Measurements from ENCODE around the gene NAPG.
"Not testable (repeated sequence)": the region's sequence is repeated elsewhere in the genome, so short reads cannot be mapped to it uniquely, and the experiment has no call there.

The NAPG gene

GRCh38 chr18:10525697-10526560, at the start of gene NAPG:
Gene NAPG (plus strand): TSS chr18:10526027. CDS start chr18:10526103, 76 bp downstream.
- peak; percentile 82 to 85 for DNase-seq

GRCh38 chr18:10476338-10476791, 49.5 kb upstream of the NAPG start:
- DNase-seq, result no peak

- DNase-seq, result no peak
Observed at GRCh38 chr18:10477121-10477862, 48.5 kb upstream of the NAPG start.

- no peak for DNase-seq
Observed at GRCh38 chr18:10477863-10478260, 48.0 kb upstream of the NAPG start.

GRCh38 chr18:10481831-10482230, 44.0 kb upstream of the NAPG start:
- DNase-seq, result no peak

- DNase-seq, result no peak
Observed at GRCh38 chr18:10482363-10482984, 43.4 kb upstream of the NAPG start.

- DNase-seq, result no peak
Observed at GRCh38 chr18:10482985-10483949, 42.6 kb upstream of the NAPG start.

GRCh38 chr18:10485475-10485874, 40.4 kb upstream of the NAPG start:
- no peak for DNase-seq

GRCh38 chr18:10486362-10486761, 39.5 kb upstream of the NAPG start:
- DNase-seq, result no peak

GRCh38 chr18:10487154-10487553, 38.7 kb upstream of the NAPG start:
- DNase-seq, result no peak

- DNase-seq, result no peak
Observed at GRCh38 chr18:10488017-10488416, 37.8 kb upstream of the NAPG start.

GRCh38 chr18:10490401-10491165, 35.2 kb upstream of the NAPG start:
- peak; percentile 21 to 32 for DNase-seq

GRCh38 chr18:10495936-10496335, 29.9 kb upstream of the NAPG start:
- no peak for DNase-seq

- DNase-seq, result no peak
Observed at GRCh38 chr18:10497206-10497749, 28.5 kb upstream of the NAPG start.

GRCh38 chr18:10499230-10499629, 26.6 kb upstream of the NAPG start:
- no peak for DNase-seq

GRCh38 chr18:10500038-10500437, 25.8 kb upstream of the NAPG start:
- no peak for DNase-seq

GRCh38 chr18:10504723-10505122, 21.1 kb upstream of the NAPG start:
- DNase-seq, result no peak

GRCh38 chr18:10505892-10506291, 19.9 kb upstream of the NAPG start:
- DNase-seq, result not testable (repeated sequence)

GRCh38 chr18:10508591-10508990, 17.2 kb upstream of the NAPG start:
- no peak for DNase-seq

GRCh38 chr18:10511236-10511635, 14.6 kb upstream of the NAPG start:
- no peak for DNase-seq

GRCh38 chr18:10514082-10514481, 11.7 kb upstream of the NAPG start:
- no peak for DNase-seq
